HepG2 (cell line): Measurements from ENCODE around the gene KDM4D. TPM values are rescaled to one million over a fixed set of nuclear protein-coding genes. Genes with fewer than 3 reads are reported as not detected.

Experiments
- ATAC-seq: fragments of 200-7000 bp; cut with Tn5 transposase; 3 replicates; pipeline ENCODE4 v1.9.1; 2020; ENCODE audit warnings: mild to moderate bottlenecking, moderate library complexity
- BruUV-seq: library from RNA; stranded (reverse); fragments of 400-500 nt; replicated peaks from 2 replicates; lab custom pipeline; 2021; lab: Mats Ljungman, UMichigan
- CTCF ChIA-PET: fragments of 300-600 bp; formaldehyde crosslinking; extraction: SDS; loops from one replicate; lab custom pipeline; 2021; ENCODE audit warnings: low total read pairs, inconsistent platforms, low intra/inter-chr PET ratio; lab: Yijun Ruan, JAX
- POLR2A ChIA-PET: fragments of 350-600 bp; sonication (Branson Sonifier 250); formaldehyde crosslinking; loops from one replicate; lab custom pipeline; 2020; ENCODE audit warnings: antibody characterized with exemption, inconsistent platforms; lab: Yijun Ruan, JAX
- DNase-seq: peaks from one replicate; pipeline ENCODE4 v3.0.0-alpha.2; 2015; ENCODE audit warnings: low spot score
- FAIRE-seq: peaks from 3 replicates; lab custom pipeline; 2011; peaks lifted over from hg19 to GRCh38; lab: Jason Lieb, UNC
- H2AFZ ChIP-seq: one replicate; pipeline ENCODE4 v1.6.1; 2011; ENCODE audit warnings: low read length, inconsistent platforms
- H3K27ac ChIP-seq: fragments of 300-600 bp; 3 replicates; pipeline ENCODE4 v1.8.0; 2011; ENCODE audit warnings: mixed run types, mild to moderate bottlenecking, mixed read lengths, low read length, inconsistent platforms; ENCODE audit not compliant: insufficient read depth; ENCODE audit errors: extremely low read length
- H3K27me3 ChIP-seq, 2 experiments: fragments of 200-600 bp in 1 of 2; 2 replicates in 1 of 2; 3 replicates in 1 of 2; pipeline versions ENCODE4 v1.6.0 to v1.8.0; 2011; ENCODE audit warnings: low read length in 2 of 2, mild to moderate bottlenecking in 2 of 2, moderate library complexity in 2 of 2, inconsistent platforms in 1 of 2; ENCODE audit not compliant: insufficient read depth in 2 of 2, control insufficient read depth in 1 of 2
- H3K36me3 ChIP-seq, 2 experiments: fragments of 200-600 bp in 1 of 2; replicated peaks in 1 of 2; 2 replicates in 1 of 2; 3 replicates in 1 of 2; pipeline versions ENCODE4 v1.5.1 to v1.8.0; 2011; ENCODE audit warnings: low read length in 2 of 2, inconsistent platforms in 1 of 2; ENCODE audit not compliant: insufficient read depth in 2 of 2, control insufficient read depth in 1 of 2
- H3K4me1 ChIP-seq: 2 replicates; pipeline ENCODE4 v1.5.1; 2012; ENCODE audit warnings: low read length, inconsistent platforms; ENCODE audit not compliant: insufficient read depth
- H3K4me2 ChIP-seq: 2 replicates; pipeline ENCODE4 v1.6.0; 2011; ENCODE audit warnings: low read depth, low read length, inconsistent platforms
- H3K4me3 ChIP-seq, 3 experiments: fragments of 200-600 bp in 1 of 3; sonication (generic), shearing (Covaris generic) in 1 of 3; replicated peaks in 1 of 3; 2 replicates each; pipeline ENCODE4 v1.5.1; 2011 to 2016; ENCODE audit warnings: low read length in 3 of 3, inconsistent platforms in 2 of 3, low read depth in 2 of 3, mild to moderate bottlenecking in 2 of 3, control low read depth in 1 of 3, mixed read lengths in 1 of 3; ENCODE audit not compliant: insufficient read depth in 1 of 3
- H3K79me2 ChIP-seq: one replicate; pipeline ENCODE4 v1.6.1; 2011; ENCODE audit warnings: low read length, inconsistent platforms; ENCODE audit not compliant: insufficient read depth
- H3K9ac ChIP-seq: 2 replicates; pipeline ENCODE4 v1.6.0; 2011; ENCODE audit warnings: mild to moderate bottlenecking, low read depth, low read length, inconsistent platforms; ENCODE audit not compliant: insufficient read depth
- H3K9me3 ChIP-seq: 2 replicates; pipeline ENCODE4 v1.5.1; 2012; ENCODE audit warnings: mild to moderate bottlenecking, low read length
- H4K20me1 ChIP-seq: 2 replicates; pipeline ENCODE4 v1.6.0; 2011; ENCODE audit warnings: inconsistent platforms, mild to moderate bottlenecking, low read length, moderate library complexity; ENCODE audit not compliant: insufficient read depth
- ATF4 ChIP-seq, 2 experiments: fragments of 450-650 bp in 1 of 2; sonication (generic) in 1 of 2; formaldehyde crosslinking; IDR thresholded peaks; 2 replicates each; pipeline versions ENCODE4 v1.5.0 to v1.8.0; 2020 to 2022; ENCODE audit warnings: mild to moderate bottlenecking in 1 of 2, missing genetic modification reagents in 1 of 2
- HNF1B ChIP-seq: sonication (generic); formaldehyde crosslinking; IDR thresholded peaks from 2 replicates; pipeline ENCODE4 v1.5.1; 2020; ENCODE audit warnings: mild to moderate bottlenecking, moderate library complexity, missing genetic modification reagents
- JUNB ChIP-seq: sonication (generic); formaldehyde crosslinking; IDR thresholded peaks from 2 replicates; pipeline ENCODE4 v1.8.0; 2022; ENCODE audit warnings: missing genetic modification reagents, mild to moderate bottlenecking, borderline replicate concordance
- PRMT3 ChIP-seq: sonication (generic); formaldehyde crosslinking; IDR thresholded peaks from 2 replicates; pipeline ENCODE4 v1.8.1; 2022; ENCODE audit warnings: low read depth, mild to moderate bottlenecking, moderate library complexity, missing genetic modification reagents, borderline replicate concordance
- SAP130 ChIP-seq: IDR thresholded peaks from 2 replicates; pipeline ENCODE4 v1.6.1; 2016; ENCODE audit warnings: low read depth
- SOX6 ChIP-seq, 2 experiments: fragments of 450-650 bp in 1 of 2; sonication (generic) in 1 of 2; formaldehyde crosslinking in 1 of 2; IDR thresholded peaks; 2 replicates each; pipeline versions ENCODE4 v1.4.0 to v1.6.1; 2017 to 2020; ENCODE audit warnings: antibody characterized with exemption in 1 of 2, mild to moderate bottlenecking in 1 of 2, missing genetic modification reagents in 1 of 2
- ZNF234 ChIP-seq: sonication (generic); formaldehyde crosslinking; conservative IDR thresholded peaks from 2 replicates; pipeline ENCODE4 v1.5.1; 2020; ENCODE audit warnings: mild to moderate bottlenecking, missing genetic modification reagents
- ZNF34 ChIP-seq: sonication (generic); formaldehyde crosslinking; IDR thresholded peaks from 2 replicates; pipeline ENCODE4 v1.4.0; 2020; ENCODE audit warnings: mild to moderate bottlenecking, missing genetic modification reagents, borderline replicate concordance
- ZNF350 ChIP-seq: sonication (generic); formaldehyde crosslinking; IDR thresholded peaks from 2 replicates; pipeline ENCODE4 v1.4.0; 2020; ENCODE audit warnings: mild to moderate bottlenecking, low read depth, missing genetic modification reagents, borderline replicate concordance
- ZNF501 ChIP-seq: sonication (generic); formaldehyde crosslinking; IDR thresholded peaks from 2 replicates; pipeline ENCODE4 v1.5.1; 2020; ENCODE audit warnings: mild to moderate bottlenecking, moderate library complexity, missing genetic modification reagents
- in situ Hi-C: cut with HindIII; loops from 2 replicates; pipeline ENCODE4 v1.10.0; 2017; ENCODE audit warnings: low pct_unique_long_range_greater_than_20kb; ENCODE audit not compliant: extremely low pct_ligation_motif_present
- intact Hi-C: fragments of 100-400 bp; cut with micrococcal nuclease; formaldehyde crosslinking; loops from one replicate; pipeline ENCODE4 v1.10.0; 2022; ENCODE audit not compliant: unreplicated experiment
- polyA plus RNA-seq, 8 experiments: library from polyadenylated mRNA; depleted of rRNA in 3 of 8; stranded (reverse) in 7 of 8; unstranded in 1 of 8; fragments of >200 nt; fragmentation: Illumina TruSeq in 4 of 8; extraction: Trizol in 4 of 8; gene quantifications; 2 replicates each; pipeline versions ENCODE4 v1.2.1 to v1.2.3, GENCODE V29; 2011 to 2016; ENCODE audit warnings: low read depth in 4 of 8, missing spikeins in 1 of 8, mixed read lengths in 1 of 8; ENCODE audit not compliant: insufficient read depth in 1 of 8
- total RNA-seq, 5 experiments: library from RNA; depleted of rRNA; stranded (reverse); fragments of >200 nt; fragmentation: Illumina TruSeq; extraction: Trizol; gene quantifications; 2 replicates each; pipeline ENCODE4 v1.2.3, GENCODE V29; 2016; ENCODE audit warnings: low read depth in 1 of 5
- TF ChIP-seq, protein P1 (sequence below): fragments of 450-650 bp; IDR thresholded peaks from 2 replicates; pipeline ENCODE4 v1.6.1; 2017; ENCODE audit warnings: mild to moderate bottlenecking

Gene KDM4D
- total and polyA plus RNA-seq, 2 of the 13 experiments (the other 11 are each of a cell fraction or from before 2014, with no cell fraction given): 0.96 to 1.3 TPM

- ATAC-seq: no peak
- H2AFZ ChIP-seq: no peak overlapping the region
- POLR2A ChIA-PET: no interaction called here
Measured at GRCh38 chr11:95045812-95046211, 72.3 kb downstream of the KDM4D start.

More at GRCh38 chr11:95045812-95046211, 72.3 kb downstream of the KDM4D start:
- in situ Hi-C loops: no loop called here
- no peak for DNase-seq
- TF ChIP-seq ZNF34 (CRISPR knock-in tag): no peak
- TF ChIP-seq ZNF234 (CRISPR knock-in tag): no peak
- no peak for TF ChIP-seq ZNF350 (CRISPR knock-in tag)
- no peak for TF ChIP-seq SAP130
- no peak for TF ChIP-seq ZNF501
- no peak for TF ChIP-seq HNF1B
- no peak for TF ChIP-seq PRMT3
- TF ChIP-seq JUNB (CRISPR knock-in tag): no peak
- no peak for TF ChIP-seq ATF4 (CRISPR knock-in tag; IDR thresholded peaks at IDR 0.05)
- TF ChIP-seq, protein P1, sequence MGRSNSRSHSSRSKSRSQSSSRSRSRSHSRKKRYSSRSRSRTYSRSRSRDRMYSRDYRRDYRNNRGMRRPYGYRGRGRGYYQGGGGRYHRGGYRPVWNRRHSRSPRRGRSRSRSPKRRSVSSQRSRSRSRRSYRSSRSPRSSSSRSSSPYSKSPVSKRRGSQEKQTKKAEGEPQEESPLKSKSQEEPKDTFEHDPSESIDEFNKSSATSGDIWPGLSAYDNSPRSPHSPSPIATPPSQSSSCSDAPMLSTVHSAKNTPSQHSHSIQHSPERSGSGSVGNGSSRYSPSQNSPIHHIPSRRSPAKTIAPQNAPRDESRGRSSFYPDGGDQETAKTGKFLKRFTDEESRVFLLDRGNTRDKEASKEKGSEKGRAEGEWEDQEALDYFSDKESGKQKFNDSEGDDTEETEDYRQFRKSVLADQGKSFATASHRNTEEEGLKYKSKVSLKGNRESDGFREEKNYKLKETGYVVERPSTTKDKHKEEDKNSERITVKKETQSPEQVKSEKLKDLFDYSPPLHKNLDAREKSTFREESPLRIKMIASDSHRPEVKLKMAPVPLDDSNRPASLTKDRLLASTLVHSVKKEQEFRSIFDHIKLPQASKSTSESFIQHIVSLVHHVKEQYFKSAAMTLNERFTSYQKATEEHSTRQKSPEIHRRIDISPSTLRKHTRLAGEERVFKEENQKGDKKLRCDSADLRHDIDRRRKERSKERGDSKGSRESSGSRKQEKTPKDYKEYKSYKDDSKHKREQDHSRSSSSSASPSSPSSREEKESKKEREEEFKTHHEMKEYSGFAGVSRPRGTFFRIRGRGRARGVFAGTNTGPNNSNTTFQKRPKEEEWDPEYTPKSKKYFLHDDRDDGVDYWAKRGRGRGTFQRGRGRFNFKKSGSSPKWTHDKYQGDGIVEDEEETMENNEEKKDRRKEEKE: no peak
- no peak for TF ChIP-seq SOX6 (IDR thresholded peaks at IDR 0.05)
- no peak for TF ChIP-seq SOX6 (CRISPR knock-in tag; IDR thresholded peaks at IDR 0.05)
- TF ChIP-seq, all 625 proteins: peak for 0
- no TSS peak for BruUV-seq
- Histone ChIP-seq H3K9ac (no peak overlapping the region), H3K4me1 (0 out of 2 replicates have a peak, but pooled peaks cover under 1% of the 10 kb centered on the region), H3K79me2 (no peaks in the 10 kb centered on the region), H3K9me3 (no peaks in the 10 kb centered on the region), H3K4me3 (no peak overlapping the region), H3K4me2 (no peak overlapping the region), H3K36me3 (no peaks in the 10 kb centered on the region), H3K27ac (no peak overlapping the region), H4K20me1 (no peaks in the 10 kb centered on the region), H3K27me3 (peaks cover 0 to 4% of the 10 kb centered on the region in 2 experiments; a peak in 1 of 5 replicates)
- CTCF ChIA-PET: no interaction called here
- intact Hi-C loops: no loop called here
- FAIRE-seq: no peak

Other genes starting within 250 kb of the KDM4D start
- gene AMOTL1, start 205.4 kb upstream of the KDM4D start, total RNA-seq (2016; rRNA removed; fragmentation: Illumina TruSeq; extraction: Trizol): 0.20 and 0.24 TPM in 2 replicates
- gene AMOTL1, start 205.4 kb upstream of the KDM4D start, polyA plus RNA-seq (2011; rRNA removed): 0.01 and 0.03 TPM in 2 replicates
- 61.2 and 73.7 TPM in 2 replicates for gene CWC15, start 153 bp upstream of the KDM4D start, total RNA-seq (2016; rRNA removed; fragmentation: Illumina TruSeq; extraction: Trizol)
- 26.0 and 27.6 TPM in 2 replicates for gene CWC15, start 153 bp upstream of the KDM4D start, polyA plus RNA-seq (2011; rRNA removed)
- not detected in 2 replicates for gene KDM4E, start 51.5 kb downstream of the KDM4D start, total RNA-seq (2016; rRNA removed; fragmentation: Illumina TruSeq; extraction: Trizol)
- gene KDM4E, start 51.5 kb downstream of the KDM4D start, polyA plus RNA-seq (2011; rRNA removed): not detected in 2 replicates
- gene KDM4F, start 75.7 kb downstream of the KDM4D start, total RNA-seq (2016; rRNA removed; fragmentation: Illumina TruSeq; extraction: Trizol): not detected in 2 replicates
- gene KDM4F, start 75.7 kb downstream of the KDM4D start, polyA plus RNA-seq (2011; rRNA removed): not detected in 2 replicates
- 25.8 and 33.0 TPM in 2 replicates for gene SRSF8, start 93.2 kb downstream of the KDM4D start, total RNA-seq (2016; rRNA removed; fragmentation: Illumina TruSeq; extraction: Trizol)
- gene SRSF8, start 93.2 kb downstream of the KDM4D start, polyA plus RNA-seq (2011; rRNA removed): 21.8 and 22.2 TPM in 2 replicates
- 4.3 and 6.8 TPM in 2 replicates for gene ENDOD1, start 116.1 kb downstream of the KDM4D start, total RNA-seq (2016; rRNA removed; fragmentation: Illumina TruSeq; extraction: Trizol)
- 2.0 and 2.1 TPM in 2 replicates for gene ENDOD1, start 116.1 kb downstream of the KDM4D start, polyA plus RNA-seq (2011; rRNA removed)